MM.1S (cell line): ENCODE results near the gene SVEP1.

Source experiments
- DNase-seq: peaks from one replicate; pipeline ENCODE4 v3.0.0-alpha.2; 2015
- H2AFZ ChIP-seq: fragments of 300-600 bp; sonication (generic); 2 replicates; pipeline ENCODE4 v1.6.0; 2016; ENCODE audit warnings: antibody characterized with exemption, low read length
- H3F3A ChIP-seq: fragments of 300-600 bp; sonication (generic); 2 replicates; pipeline ENCODE4 v1.6.1; 2016; ENCODE audit warnings: mild to moderate bottlenecking, antibody characterized with exemption, low read length, moderate library complexity, mixed read lengths; ENCODE audit not compliant: insufficient read depth
- H3K27ac ChIP-seq: fragments of 300-600 bp; sonication (generic); 2 replicates; pipeline ENCODE4 v1.5.1; 2016; ENCODE audit warnings: mild to moderate bottlenecking, low read length
- H3K27me3 ChIP-seq: fragments of 300-600 bp; sonication (generic); replicated peaks from 2 replicates; pipeline ENCODE4 v1.6.0; 2016; ENCODE audit warnings: low read length; ENCODE audit not compliant: insufficient read depth
- H3K36me3 ChIP-seq: fragments of 300-600 bp; sonication (generic); replicated peaks from 2 replicates; pipeline ENCODE4 v1.6.1; 2016; ENCODE audit warnings: mild to moderate bottlenecking, low read length, mixed read lengths; ENCODE audit not compliant: insufficient read depth
- H3K4me1 ChIP-seq: fragments of 300-600 bp; sonication (generic); 2 replicates; pipeline ENCODE4 v1.6.1; 2016; ENCODE audit warnings: low read length, mixed read lengths
- H3K4me2 ChIP-seq: fragments of 300-600 bp; sonication (generic); 2 replicates; pipeline ENCODE4 v1.6.0; 2016; ENCODE audit warnings: low read depth, low read length
- H3K4me3 ChIP-seq: fragments of 300-600 bp; sonication (generic); 2 replicates; pipeline ENCODE4 v1.5.1; 2016; ENCODE audit warnings: low read length, mixed read lengths
- H3K79me2 ChIP-seq: fragments of 300-600 bp; sonication (generic); 2 replicates; pipeline ENCODE4 v1.6.1; 2016; ENCODE audit warnings: mixed run types, low read length, mixed read lengths
- H3K9ac ChIP-seq: fragments of 300-600 bp; sonication (generic); 2 replicates; pipeline ENCODE4 v1.6.1; 2016; ENCODE audit warnings: low read length, mixed read lengths
- H3K9me2 ChIP-seq: fragments of 300-600 bp; sonication (generic); replicated peaks from 2 replicates; pipeline ENCODE4 v1.6.1; 2016; ENCODE audit warnings: mild to moderate bottlenecking, low read length, mixed read lengths; ENCODE audit not compliant: insufficient read depth
- H3K9me3 ChIP-seq: fragments of 300-600 bp; sonication (generic); replicated peaks from 2 replicates; pipeline ENCODE4 v1.6.1; 2016; ENCODE audit warnings: mild to moderate bottlenecking, low read length, mixed read lengths; ENCODE audit not compliant: insufficient read depth
- H4K20me1 ChIP-seq: fragments of 300-600 bp; sonication (generic); 2 replicates; pipeline ENCODE4 v1.6.1; 2016; ENCODE audit warnings: mild to moderate bottlenecking, low read length, moderate library complexity, mixed read lengths; ENCODE audit not compliant: insufficient read depth
- CTCF ChIP-seq: fragments of 300-600 bp; sonication (generic); IDR thresholded peaks from 2 replicates; pipeline ENCODE4 v1.5.1; 2016; ENCODE audit warnings: antibody characterized with exemption, low read length, mixed read lengths
- EZH2 ChIP-seq: fragments of 300-600 bp; sonication (generic); optimal IDR thresholded peaks from 2 replicates; pipeline ENCODE3; 2017; ENCODE audit warnings: low read depth, mild to moderate bottlenecking, antibody characterized with exemption, low read length, mixed read lengths
- EZH2phosphoT487 ChIP-seq: fragments of 300-600 bp; sonication (generic); IDR thresholded peaks from 2 replicates; pipeline ENCODE4 v1.6.1; 2018; ENCODE audit warnings: antibody characterized with exemption, low read length

The SVEP1 gene

GRCh38 chr9:110476251-110476650, 103.3 kb downstream of the SVEP1 start:
- H3K4me2 ChIP-seq: no peak overlapping the region
- H3F3A ChIP-seq: no peaks in the 10 kb centered on the region
- H3K27me3 ChIP-seq: no peaks in the 10 kb centered on the region
- no peak overlapping the region for H3K27ac ChIP-seq
- H3K79me2 ChIP-seq: no peaks in the 10 kb centered on the region
- H2AFZ ChIP-seq: no peak overlapping the region
- H3K9ac ChIP-seq: no peak overlapping the region
- H3K4me1 ChIP-seq: no peaks in the 10 kb centered on the region
- H3K9me2 ChIP-seq: no peaks in the 10 kb centered on the region
- H3K9me3 ChIP-seq: no peaks in the 10 kb centered on the region
- no peak overlapping the region for H3K4me3 ChIP-seq
- H4K20me1 ChIP-seq: no peaks in the 10 kb centered on the region
- no peak for TF ChIP-seq EZH2phosphoT487
- no peak for DNase-seq
- no peaks in the 10 kb centered on the region for H3K36me3 ChIP-seq

GRCh38 chr9:110472111-110472510, 107.4 kb downstream of the SVEP1 start:
- Histone ChIP-seq H3K27ac (no peak overlapping the region), H3K9ac (no peak overlapping the region), H3K9me2 (no peaks in the 10 kb centered on the region), H3K79me2 (no peaks in the 10 kb centered on the region), H3K4me3 (no peak overlapping the region), H3K4me2 (no peak overlapping the region), H2AFZ (no peak overlapping the region), H3K4me1 (no peaks in the 10 kb centered on the region), H3F3A (no peaks in the 10 kb centered on the region), H3K9me3 (no peaks in the 10 kb centered on the region), H4K20me1 (no peaks in the 10 kb centered on the region), H3K36me3 (no peaks in the 10 kb centered on the region), H3K27me3 (no peaks in the 10 kb centered on the region)
- no peak for DNase-seq
- TF ChIP-seq EZH2 (no peak), CTCF (no peak)

- H3K4me1 ChIP-seq: no peaks in the 10 kb centered on the region
- no peaks in the 10 kb centered on the region for H3K79me2 ChIP-seq
- H3K27ac ChIP-seq: no peak overlapping the region
- H3K36me3 ChIP-seq: no peaks in the 10 kb centered on the region
- TF ChIP-seq EZH2: no peak
- TF ChIP-seq CTCF: no peak
- TF ChIP-seq EZH2phosphoT487: no peak
- H3K27me3 ChIP-seq: no peaks in the 10 kb centered on the region
- no peaks in the 10 kb centered on the region for H3K9me3 ChIP-seq
- no peak for DNase-seq
- no peaks in the 10 kb centered on the region for H4K20me1 ChIP-seq
- H3K9me2 ChIP-seq: no peaks in the 10 kb centered on the region
- no peak overlapping the region for H2AFZ ChIP-seq
- no peak overlapping the region for H3K9ac ChIP-seq
- no peaks in the 10 kb centered on the region for H3F3A ChIP-seq
- H3K4me3 ChIP-seq: no peak overlapping the region
- no peak overlapping the region for H3K4me2 ChIP-seq
Observed at GRCh38 chr9:110468950-110469349, 110.6 kb downstream of the SVEP1 start.

GRCh38 chr9:110465190-110465589, 114.4 kb downstream of the SVEP1 start:
- no peak overlapping the region for H3K4me3 ChIP-seq
- no peak for DNase-seq
- H3K4me1 ChIP-seq: no peaks in the 10 kb centered on the region
- H3K4me2 ChIP-seq: no peak overlapping the region
- H3K27me3 ChIP-seq: no peaks in the 10 kb centered on the region
- no peaks in the 10 kb centered on the region for H3K9me3 ChIP-seq
- H3F3A ChIP-seq: no peaks in the 10 kb centered on the region
- no peaks in the 10 kb centered on the region for H3K79me2 ChIP-seq
- H3K27ac ChIP-seq: no peak overlapping the region
- H4K20me1 ChIP-seq: no peaks in the 10 kb centered on the region
- no peaks in the 10 kb centered on the region for H3K9me2 ChIP-seq
- H3K9ac ChIP-seq: no peak overlapping the region
- no peak for TF ChIP-seq CTCF
- no peak for TF ChIP-seq EZH2phosphoT487
- no peaks in the 10 kb centered on the region for H3K36me3 ChIP-seq
- no peak overlapping the region for H2AFZ ChIP-seq
